Stimulated activated CD4-positive, alpha-beta T cell treated with anti-CD3 and anti-CD28 coated beads, Interleukin-4, amount 100 ng/mL, for 4 hours (primary cell): ENCODE measurements around the gene TWSG1.

Experiments used
- DNase-seq, 2 experiments: peaks; one replicate each; pipeline ENCODE4 v3.0.0-alpha.2; 2020

The TWSG1 gene

GRCh38 chr18:9334329-9334972 is at the start of gene TWSG1:
Gene TWSG1, plus strand, starts transcription at chr18:9334773. Its CDS starts 2,457 bp downstream, at chr18:9337230.
- peak; percentile 92 for DNase-seq

GRCh38 chr18:9285604-9286003 is 49.0 kb upstream of the TWSG1 start:
- DNase-seq: no peak

- no peak for DNase-seq
Observed at GRCh38 chr18:9287036-9287435, 47.5 kb upstream of the TWSG1 start.

- no peak for DNase-seq
Observed at GRCh38 chr18:9289698-9290097, 44.9 kb upstream of the TWSG1 start.

GRCh38 chr18:9290156-9290555 is 44.4 kb upstream of the TWSG1 start:
- no peak for DNase-seq

- no peak for DNase-seq
Observed at GRCh38 chr18:9292047-9292446, 42.5 kb upstream of the TWSG1 start.

GRCh38 chr18:9293948-9294347 is 40.6 kb upstream of the TWSG1 start:
- DNase-seq: no peak

GRCh38 chr18:9296233-9297006 is 38.2 kb upstream of the TWSG1 start:
- no peak for DNase-seq

GRCh38 chr18:9297007-9297393 is 37.6 kb upstream of the TWSG1 start:
- no peak for DNase-seq

- no peak for DNase-seq
Observed at GRCh38 chr18:9304388-9305070, 30.0 kb upstream of the TWSG1 start.

GRCh38 chr18:9319333-9319732 is 15.2 kb upstream of the TWSG1 start:
- no peak for DNase-seq

- no peak for DNase-seq
Observed at GRCh38 chr18:9321017-9321452, 13.5 kb upstream of the TWSG1 start.

- no peak for DNase-seq
Observed at GRCh38 chr18:9321736-9322135, 12.8 kb upstream of the TWSG1 start.

GRCh38 chr18:9322744-9323143 is 11.8 kb upstream of the TWSG1 start:
- DNase-seq: no peak

- DNase-seq: no peak
Observed at GRCh38 chr18:9323750-9324445, 10.7 kb upstream of the TWSG1 start.

- DNase-seq: no peak
Observed at GRCh38 chr18:9325716-9326115, 8.9 kb upstream of the TWSG1 start.

GRCh38 chr18:9328776-9329175 is 5.8 kb upstream of the TWSG1 start:
- DNase-seq: no peak

GRCh38 chr18:9329471-9329870 is 5.1 kb upstream of the TWSG1 start:
- DNase-seq: no peak

- DNase-seq: no peak
Observed at GRCh38 chr18:9330419-9330818, 4.2 kb upstream of the TWSG1 start.

- DNase-seq: peak in 1 of 2 experiments; percentile 12
Observed at GRCh38 chr18:9333441-9334328, 888 bp upstream of the TWSG1 start.

- peak; percentile 7 to 16 for DNase-seq
Observed at GRCh38 chr18:9334973-9335696, 562 bp downstream of the TWSG1 start.

GRCh38 chr18:9335697-9336045 is 1.1 kb downstream of the TWSG1 start:
- DNase-seq: no peak
